Gastroesophageal sphincter (tissue), 4 donors: Measurements from ENCODE around the gene PRDM16. TPM values are rescaled to one million over a fixed set of nuclear protein-coding genes. Genes with fewer than 3 reads are reported as not detected.

Experiments
- ATAC-seq: fragments of 150-250 bp; one replicate; pipeline ENCODE4 v1.9.1; 2016; ENCODE audit warnings: mild to moderate bottlenecking, moderate library complexity
- H3K27ac ChIP-seq, 4 donors: fragments of 200-600 bp; sonication (generic) in 3 of 4; 1 replicate in 3 of 4; 2 replicates in 1 of 4; pipeline ENCODE4 v1.5.1; 2016 to 2019
- H3K27me3 ChIP-seq: fragments of 200-600 bp; sonication (generic); one replicate; pipeline ENCODE4 v1.5.1; 2019
- H3K36me3 ChIP-seq, 2 donors: fragments of 200-600 bp; sonication (generic); one replicate each; pipeline ENCODE4 v1.5.1; 2019; ENCODE audit warnings: control low read depth in 1 of 2
- H3K4me1 ChIP-seq, 3 donors: fragments of 200-600 bp; sonication (generic); 1 replicate in 2 of 3; 2 replicates in 1 of 3; pipeline ENCODE4 v1.5.1; 2016 to 2019; ENCODE audit warnings: control low read depth in 2 of 3
- H3K4me3 ChIP-seq, 2 donors: fragments of 200-600 bp; sonication (generic); one replicate each; pipeline ENCODE4 v1.5.1; 2019; ENCODE audit warnings: mild to moderate bottlenecking in 1 of 2, moderate library complexity in 1 of 2
- H3K9me3 ChIP-seq, 3 donors: fragments of 200-600 bp; sonication (generic); one replicate each; pipeline ENCODE4 v1.5.1; 2017 to 2019; ENCODE audit warnings: control low read depth in 2 of 3
- EP300 ChIP-seq: sonication (generic); formaldehyde crosslinking; IDR thresholded peaks from one replicate; pipeline ENCODE4 v1.6.1; 2017; ENCODE audit warnings: antibody characterized with exemption, mild to moderate bottlenecking
- POLR2A ChIP-seq, 2 donors: fragments of 450-650 bp; IDR thresholded peaks; one replicate each; pipeline ENCODE4 v1.6.1; 2017; ENCODE audit warnings: antibody characterized with exemption in 2 of 2, mild to moderate bottlenecking in 2 of 2, moderate library complexity in 1 of 2
- POLR2AphosphoS5 ChIP-seq: sonication (generic); formaldehyde crosslinking; IDR thresholded peaks from one replicate; pipeline ENCODE4 v1.6.1; 2017; ENCODE audit warnings: antibody characterized with exemption
- WGBS, 2 donors: methylation state at CpG; one replicate each; pipeline ENCODE4 v1.1.5; 2018; ENCODE audit warnings: low coverage in 1 of 2; 5-methylcytosine and 5-hydroxymethylcytosine counted together
- total RNA-seq, 4 donors: library from RNA; depleted of rRNA; stranded (reverse); fragments of >200 nt; gene quantifications; one replicate each; pipeline ENCODE4 v1.1.0, GENCODE V29; 2016
- TF ChIP-seq, protein P1 (sequence below), 4 experiments: fragments of 200-600 bp in 2 of 4; fragments of 450-650 bp in 2 of 4; sonication (generic) in 1 of 4; IDR thresholded peaks; one replicate each; pipeline ENCODE4 v1.5.1; 2017 to 2019; ENCODE audit warnings: antibody characterized with exemption in 4 of 4, mild to moderate bottlenecking in 2 of 4, moderate library complexity in 2 of 4

Gene PRDM16
- total RNA-seq, 4 donors from 2014 or later = 1.1 to 3.4 (median 1.6) TPM

DNA sequence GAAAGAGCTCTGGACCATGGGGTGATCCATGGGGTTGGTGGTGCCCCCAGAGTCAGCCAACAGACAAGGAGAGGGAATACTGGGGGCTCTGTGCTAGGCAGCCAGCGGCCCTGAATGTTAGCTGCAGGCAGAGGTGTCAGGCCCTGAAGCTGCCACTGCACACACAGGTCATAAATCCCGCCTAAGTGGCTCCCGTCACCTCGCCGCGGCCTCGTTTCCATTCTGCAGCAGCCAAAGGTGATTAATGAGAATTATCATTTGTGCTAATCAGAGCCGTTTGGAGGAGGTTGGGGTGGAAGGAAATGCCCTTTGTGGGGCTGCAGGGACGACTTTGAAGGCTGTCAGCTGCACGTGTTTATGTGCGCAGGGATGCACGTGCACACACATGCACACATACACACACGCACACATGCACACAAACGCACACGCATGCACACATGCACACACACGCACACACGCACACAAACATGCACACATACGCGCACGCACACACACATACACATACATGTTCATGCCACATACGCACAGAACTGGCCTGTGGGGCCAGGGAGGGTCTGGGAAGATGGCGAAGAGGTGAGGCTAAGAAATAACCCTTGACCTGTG, 296.6 kb downstream of the PRDM16 start:
- 42 to 57% methylated on average over 7 of the region's 22 CpGs for WGBS, 2 donors
- TF ChIP-seq EP300 (no peak), POLR2A (IDR thresholded peaks at IDR 0.05) (no peak), POLR2AphosphoS5 (no peak)
- TF ChIP-seq, protein P1, sequence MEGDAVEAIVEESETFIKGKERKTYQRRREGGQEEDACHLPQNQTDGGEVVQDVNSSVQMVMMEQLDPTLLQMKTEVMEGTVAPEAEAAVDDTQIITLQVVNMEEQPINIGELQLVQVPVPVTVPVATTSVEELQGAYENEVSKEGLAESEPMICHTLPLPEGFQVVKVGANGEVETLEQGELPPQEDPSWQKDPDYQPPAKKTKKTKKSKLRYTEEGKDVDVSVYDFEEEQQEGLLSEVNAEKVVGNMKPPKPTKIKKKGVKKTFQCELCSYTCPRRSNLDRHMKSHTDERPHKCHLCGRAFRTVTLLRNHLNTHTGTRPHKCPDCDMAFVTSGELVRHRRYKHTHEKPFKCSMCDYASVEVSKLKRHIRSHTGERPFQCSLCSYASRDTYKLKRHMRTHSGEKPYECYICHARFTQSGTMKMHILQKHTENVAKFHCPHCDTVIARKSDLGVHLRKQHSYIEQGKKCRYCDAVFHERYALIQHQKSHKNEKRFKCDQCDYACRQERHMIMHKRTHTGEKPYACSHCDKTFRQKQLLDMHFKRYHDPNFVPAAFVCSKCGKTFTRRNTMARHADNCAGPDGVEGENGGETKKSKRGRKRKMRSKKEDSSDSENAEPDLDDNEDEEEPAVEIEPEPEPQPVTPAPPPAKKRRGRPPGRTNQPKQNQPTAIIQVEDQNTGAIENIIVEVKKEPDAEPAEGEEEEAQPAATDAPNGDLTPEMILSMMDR (IDR thresholded peaks at IDR 0.05) = no peak

DNA sequence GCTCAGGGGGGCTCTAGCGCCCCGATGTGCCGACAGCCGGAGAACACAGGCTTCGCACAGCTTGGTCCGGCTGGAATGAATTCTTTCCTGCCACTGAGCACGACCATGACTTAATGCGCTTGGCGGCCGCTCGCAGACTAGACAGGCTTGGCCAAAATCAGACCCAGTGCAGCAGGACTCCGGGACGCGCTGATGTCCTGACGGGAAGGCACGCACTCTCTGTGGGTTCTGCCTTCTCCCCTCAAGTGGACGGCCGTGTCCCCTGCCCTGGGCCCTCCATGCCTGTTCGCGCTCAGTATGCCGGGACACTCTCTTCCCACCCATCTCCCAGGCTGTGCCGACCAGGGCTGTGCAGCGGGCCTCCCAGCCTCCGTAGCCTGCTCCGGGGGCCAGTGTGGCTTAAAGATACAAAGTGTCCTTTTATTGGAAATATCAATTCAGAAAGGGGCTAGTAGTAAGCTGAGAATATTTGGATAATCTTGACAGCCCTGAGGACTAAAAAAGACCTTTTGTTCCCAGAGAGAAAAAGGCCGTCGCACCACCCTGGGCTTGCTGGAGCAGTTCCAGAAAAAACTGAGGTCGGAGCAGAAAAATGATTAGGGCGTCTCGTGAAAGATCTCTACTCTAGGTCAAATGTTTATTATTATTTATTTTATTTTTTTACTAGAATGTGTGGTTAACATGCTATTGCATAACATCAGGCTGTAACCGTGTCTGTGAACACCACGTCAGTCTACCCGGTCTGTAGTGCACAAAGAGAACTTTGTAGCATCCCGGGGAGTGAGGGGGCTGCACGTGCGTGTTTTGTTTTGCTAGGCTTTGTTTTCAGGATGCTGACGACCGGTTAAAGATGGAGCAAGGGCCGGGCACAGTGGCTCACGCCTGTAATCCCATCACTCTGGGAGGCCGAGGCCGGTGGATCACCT, 297.4 kb downstream of the PRDM16 start:
- ATAC-seq = no peak
- 15 to 71% methylated on average over 4 to 10 of the region's 42 CpGs for WGBS, 2 donors

More for the DNA sequence above, 296.6 kb downstream of the PRDM16 start:
- Histone ChIP-seq H3K27me3 (peaks cover 16% of the 10 kb centered on the region), H3K9me3 (no peaks in the 10 kb centered on the region), H3K27ac (peak overlapping the region in 3 of 4 donors; percentile 45 to 68 (median 61)), H3K4me3 (no peak overlapping the region), H3K4me1 (peaks cover 0 to 53% (median 9%) of the 10 kb centered on the region in 3 donors), H3K36me3 (no peaks in the 10 kb centered on the region)
- ATAC-seq = no peak

DNA sequence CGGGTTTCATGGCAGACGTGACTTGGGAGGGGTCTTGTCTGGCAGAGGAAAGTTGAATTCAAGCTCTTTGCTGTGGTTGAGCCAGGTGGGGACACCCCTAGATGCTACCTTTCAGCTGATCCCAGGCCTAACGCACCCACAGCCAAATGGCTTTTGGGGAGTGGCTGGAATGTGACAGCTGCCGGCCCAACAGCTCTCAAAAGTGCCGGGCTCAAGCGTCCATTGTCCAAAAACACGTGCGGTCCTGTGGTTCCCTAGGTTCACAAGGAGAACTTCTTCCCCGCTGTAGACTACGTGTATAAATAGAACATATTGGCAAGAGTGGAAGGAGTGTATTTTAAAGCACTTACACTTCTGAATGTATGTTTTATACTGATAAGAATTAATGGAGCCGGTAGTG, 298.4 kb downstream of the PRDM16 start:
- Histone ChIP-seq H3K4me3 (no peak overlapping the region), H3K27ac (peak overlapping the region in 2 of 4 donors; percentile 11 to 61), H3K36me3 (no peaks in the 10 kb centered on the region), H3K4me1 (peaks cover 0 to 53% (median 9%) of the 10 kb centered on the region in 3 donors), H3K27me3 (peaks cover 14% of the 10 kb centered on the region), H3K9me3 (no peaks in the 10 kb centered on the region)
- TF ChIP-seq POLR2A (IDR thresholded peaks at IDR 0.05) (no peak), POLR2AphosphoS5 (no peak), EP300 (no peak)
- TF ChIP-seq, protein P1 (IDR thresholded peaks at IDR 0.05) = no peak
- ATAC-seq = no peak
- 81 to 87% methylated on average over 9 to 11 of the region's 11 CpGs for WGBS, 2 donors

More for the DNA sequence above, 297.4 kb downstream of the PRDM16 start:
- H3K4me3 ChIP-seq = no peak overlapping the region
- TF ChIP-seq POLR2A (IDR thresholded peaks at IDR 0.05) = no peak
- TF ChIP-seq, protein P1 (IDR thresholded peaks at IDR 0.05) = no peak
- TF ChIP-seq EP300 = no peak
- no peak for TF ChIP-seq POLR2AphosphoS5
- H3K27me3 ChIP-seq = peaks cover 14% of the 10 kb centered on the region
- H3K9me3 ChIP-seq = no peaks in the 10 kb centered on the region
- H3K27ac ChIP-seq = peak overlapping the region in 3 of 4 donors; percentile 45 to 68 (median 61)
- H3K36me3 ChIP-seq = no peaks in the 10 kb centered on the region
- peaks cover 0 to 53% (median 9%) of the 10 kb centered on the region in 3 donors for H3K4me1 ChIP-seq

DNA sequence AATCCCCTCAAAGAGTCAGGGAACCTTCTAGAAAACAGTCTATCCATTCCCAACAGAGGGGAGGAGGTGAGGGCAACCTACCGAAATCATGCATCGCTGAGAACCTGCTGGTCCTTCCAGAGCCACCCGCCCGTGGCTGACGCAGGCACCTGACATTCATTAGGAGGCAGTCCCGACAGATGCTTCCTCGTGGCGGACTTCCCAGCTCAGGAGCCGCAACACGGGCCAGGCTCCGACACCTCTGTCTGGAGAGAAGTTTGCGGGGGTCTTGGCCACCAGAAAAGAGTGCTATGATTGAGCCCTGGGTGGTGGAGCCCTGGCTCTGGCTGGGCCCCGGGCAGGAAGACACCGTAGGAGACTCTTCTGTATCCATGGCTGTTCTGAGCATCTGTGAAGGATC, 299.1 kb downstream of the PRDM16 start:
- H3K4me1 ChIP-seq = peaks cover 0 to 53% (median 9%) of the 10 kb centered on the region in 3 donors

More for the DNA sequence above, 299.1 kb downstream of the PRDM16 start:
- no peak for ATAC-seq
- H3K27ac ChIP-seq = peak overlapping the region in 3 of 4 donors; percentile 75 to 81 (median 76)
- no peaks in the 10 kb centered on the region for H3K9me3 ChIP-seq
- TF ChIP-seq, protein P1 (IDR thresholded peaks at IDR 0.05) = no peak
- TF ChIP-seq EP300 = no peak
- H3K36me3 ChIP-seq = no peaks in the 10 kb centered on the region
- peaks cover 14% of the 10 kb centered on the region for H3K27me3 ChIP-seq
- H3K4me3 ChIP-seq = no peak overlapping the region
- WGBS, 2 donors = 77 to 88% methylated on average over 5 to 6 of the region's 14 CpGs
